NCI-H1048 (cell line): ENCODE measurements around the gene EHD3.

ENCODE experiments used
- DNase-seq: peaks from one replicate; lab custom pipeline; 2025; lab: John Stamatoyannopoulos, UW

The EHD3 gene

DNA sequence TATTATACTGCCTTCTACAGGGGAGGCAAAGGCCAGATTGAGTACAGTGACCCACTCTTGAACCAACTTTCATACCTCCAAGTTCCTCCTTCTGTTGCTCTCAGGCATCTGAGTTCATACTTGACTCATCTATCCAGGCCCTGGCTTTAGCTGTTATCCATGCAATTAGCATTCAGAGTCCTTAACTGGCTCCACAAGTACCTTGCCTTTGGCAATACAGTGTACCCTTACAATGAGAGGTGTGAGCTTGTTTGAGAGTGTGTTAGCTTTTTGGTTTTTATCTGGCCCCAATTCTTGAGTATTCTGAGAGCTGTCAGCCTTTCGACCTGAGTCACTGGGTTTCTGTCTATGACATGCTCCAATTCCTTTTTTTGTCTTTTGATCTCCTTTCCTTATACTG, 60.2 kb downstream of the EHD3 start:
- DNase-seq = no peak

DNA sequence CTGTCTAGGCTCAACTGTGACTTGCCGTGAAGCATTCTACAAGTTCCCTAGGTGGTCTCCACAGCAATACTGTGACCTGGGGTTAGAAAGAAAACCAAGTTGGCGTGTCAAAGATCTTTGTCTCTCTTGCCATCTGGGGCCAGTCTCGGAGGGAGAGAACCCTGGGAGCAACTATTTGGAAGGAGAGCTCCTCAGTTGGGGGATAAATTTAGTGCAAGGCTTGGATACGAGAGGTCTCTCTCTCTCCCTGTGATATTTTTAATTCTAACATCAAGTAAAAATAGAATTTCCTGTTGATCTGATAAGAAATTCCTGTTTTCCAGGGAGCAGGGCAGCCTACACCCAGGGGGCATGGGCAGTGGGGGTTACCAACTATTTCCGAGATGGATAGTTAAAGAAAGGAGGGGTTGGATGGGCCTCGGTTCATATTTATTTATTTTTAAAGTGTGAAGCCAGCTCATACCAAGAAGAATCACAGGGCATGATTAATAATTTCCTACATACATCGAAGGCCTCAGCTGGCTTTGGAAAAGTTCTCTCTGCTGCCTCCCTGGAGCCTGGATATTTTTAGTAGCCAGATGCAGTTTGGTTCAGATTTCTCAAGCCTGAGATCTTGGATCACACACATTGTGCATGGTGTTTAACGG, 62.8 kb downstream of the EHD3 start:
- no peak for DNase-seq

DNA sequence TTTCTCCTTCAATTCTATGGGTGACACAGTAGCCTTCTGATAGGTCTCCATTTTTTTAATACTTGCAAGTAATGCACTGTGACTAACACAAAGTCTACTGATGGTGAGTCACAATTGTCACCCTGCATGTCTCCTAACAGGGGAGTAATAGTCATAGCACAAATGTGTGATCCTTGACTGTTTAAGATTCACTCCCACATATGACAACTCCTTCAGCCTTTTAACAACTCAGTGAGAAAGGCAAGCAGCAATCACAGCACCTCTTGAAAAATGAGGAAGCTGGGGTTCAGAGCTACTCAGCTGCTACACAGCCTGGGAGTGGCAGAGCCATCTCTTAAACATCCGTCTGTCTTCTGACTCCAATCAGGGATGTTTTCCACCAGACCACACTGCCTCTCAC, 63.8 kb downstream of the EHD3 start:
- DNase-seq = no peak

DNA sequence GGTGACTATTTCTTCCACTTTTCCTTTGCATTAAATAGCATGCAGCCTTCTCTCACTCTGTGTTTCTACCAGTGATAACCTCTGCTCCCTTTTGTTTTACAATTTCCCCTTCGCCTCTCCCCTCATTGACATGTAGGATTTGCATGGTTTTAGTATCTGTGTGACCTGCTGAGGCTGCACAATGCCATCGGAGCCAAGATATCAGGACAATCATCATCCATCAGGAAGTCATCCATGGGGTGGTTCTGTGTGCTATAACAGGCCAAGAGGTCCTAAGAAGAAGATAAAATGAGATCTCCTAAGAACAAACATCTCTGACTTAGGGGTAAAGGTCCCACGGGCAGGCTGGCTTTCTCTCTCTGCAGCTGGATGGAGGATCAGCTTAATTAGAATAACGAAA, 65.6 kb downstream of the EHD3 start:
- no peak for DNase-seq

DNA sequence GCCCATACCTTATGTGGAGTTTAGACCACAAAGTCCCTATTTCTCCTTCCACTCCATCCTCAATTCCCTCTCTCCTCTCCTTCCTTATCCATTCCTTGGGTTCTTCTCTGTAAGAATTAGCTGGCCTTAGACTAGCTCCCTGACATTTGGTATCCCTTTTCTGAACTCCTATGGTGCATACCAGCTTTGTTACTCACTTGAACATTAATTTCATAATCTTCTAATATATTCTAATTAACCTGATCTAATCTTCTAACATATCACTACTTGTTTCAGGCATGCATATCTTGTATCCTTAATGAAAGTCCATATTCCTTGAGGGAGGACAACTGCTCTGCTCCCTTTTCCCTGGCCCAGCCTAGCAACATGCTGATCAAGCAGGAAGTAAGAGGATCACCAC, 66.4 kb downstream of the EHD3 start:
- DNase-seq = no peak

DNA sequence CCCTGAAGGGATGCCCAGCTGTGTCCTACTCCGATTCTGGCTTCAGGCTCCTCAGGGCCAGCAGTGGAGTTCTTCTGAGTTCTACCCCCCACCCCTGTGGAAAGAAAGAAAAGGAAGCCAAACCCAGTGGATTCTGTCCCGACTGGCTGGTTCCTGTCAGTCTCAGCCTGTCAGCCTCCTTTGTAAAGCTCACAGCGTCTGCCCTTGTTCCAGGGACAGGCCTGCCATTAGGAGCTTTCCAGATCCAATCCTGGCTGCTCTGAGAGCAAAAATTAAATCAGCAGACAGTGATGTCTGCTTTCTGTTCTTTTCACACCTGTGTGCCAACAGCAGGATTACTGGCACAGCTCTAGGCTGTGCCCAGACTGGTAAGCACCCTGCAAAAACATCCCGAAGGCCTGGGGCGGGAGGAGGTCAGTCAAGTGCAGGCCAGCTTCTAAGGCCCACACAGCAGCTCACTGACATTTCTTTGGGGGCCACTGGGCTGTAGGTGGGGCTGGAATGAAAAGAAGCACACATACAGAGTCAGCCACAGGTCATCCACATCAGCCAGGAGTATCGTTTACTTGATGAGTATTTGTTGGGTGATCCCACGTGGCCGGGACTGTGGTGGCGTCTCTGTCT, 69.1 kb downstream of the EHD3 start:
- DNase-seq = no peak

DNA sequence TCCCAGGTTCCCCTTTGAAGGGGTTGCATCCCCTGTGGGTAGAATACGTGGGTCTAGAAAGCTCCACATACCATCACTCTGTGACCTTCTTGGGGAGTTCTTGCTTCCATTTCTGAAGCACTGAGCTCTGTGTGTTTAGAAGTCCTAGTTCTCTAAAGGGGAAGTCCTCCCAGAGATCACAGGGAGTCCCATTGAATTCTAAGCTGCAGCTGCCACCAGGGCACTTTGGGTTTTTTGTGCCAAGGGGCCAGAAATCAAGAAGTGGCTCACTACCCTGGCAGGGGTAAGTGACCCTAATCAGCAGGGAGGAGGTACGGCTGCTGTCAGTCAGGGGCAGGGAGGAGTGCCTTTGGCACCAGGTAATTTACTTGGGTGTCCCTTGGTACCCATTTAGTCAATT, 70.9 kb downstream of the EHD3 start:
- DNase-seq = no peak

DNA sequence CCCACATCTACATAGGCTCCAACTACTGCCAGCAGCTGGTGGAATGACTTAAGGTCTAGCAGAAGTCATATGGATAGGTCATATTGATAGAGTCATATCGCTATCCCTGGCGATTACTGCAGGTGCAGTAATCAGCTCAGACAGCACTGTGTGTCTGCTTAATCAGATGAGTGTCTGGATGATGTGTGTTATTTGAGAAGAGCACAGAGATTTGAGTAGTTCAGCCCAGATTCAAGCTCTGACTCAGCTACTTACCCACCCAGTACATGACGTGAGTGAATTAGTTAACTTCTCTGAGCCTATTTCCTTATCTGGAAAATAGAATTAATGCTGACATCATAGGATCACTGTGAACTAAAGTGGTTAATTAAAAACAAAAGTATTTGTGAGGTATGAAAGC, 78.9 kb downstream of the EHD3 start:
- no peak for DNase-seq

DNA sequence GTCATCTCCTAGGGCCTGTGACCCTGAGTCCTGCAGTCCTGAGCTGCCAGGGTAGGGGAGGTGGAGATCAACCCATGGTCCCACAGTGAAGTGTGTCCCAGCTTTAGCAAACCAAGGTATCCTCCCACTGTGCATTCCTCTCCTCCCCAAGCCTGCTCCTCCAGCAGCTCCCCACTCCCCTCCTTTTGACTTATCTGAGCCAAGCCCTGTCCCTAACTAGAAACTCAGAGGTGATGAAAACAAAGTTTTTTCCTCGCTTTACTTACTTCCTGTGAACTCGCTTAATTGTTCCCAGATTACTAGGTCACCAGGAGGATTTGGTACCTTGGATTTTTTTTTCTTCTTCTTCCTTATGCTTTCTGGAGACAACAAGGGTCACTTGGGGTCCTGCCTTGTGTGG, 80.8 kb downstream of the EHD3 start:
- DNase-seq = no peak

DNA sequence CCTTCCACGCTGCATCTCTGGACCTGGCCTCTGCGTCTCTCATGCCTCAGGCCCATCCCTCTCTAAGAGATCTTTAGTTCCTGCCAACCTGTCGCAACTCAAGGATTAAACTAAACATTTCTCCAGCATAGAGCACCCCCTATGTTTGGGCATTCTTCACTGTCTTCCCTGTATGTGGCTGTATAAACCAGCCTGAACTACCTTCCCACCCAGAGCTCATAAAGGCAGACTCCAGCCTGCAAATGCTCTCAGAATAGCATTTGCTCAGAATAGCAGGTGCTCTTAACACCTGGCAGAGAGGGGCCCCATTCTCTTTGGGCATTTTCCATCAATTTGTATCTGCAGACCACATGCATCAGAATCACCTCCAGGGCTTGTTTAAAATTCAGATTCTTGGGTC, 83.4 kb downstream of the EHD3 start:
- DNase-seq = no peak

DNA sequence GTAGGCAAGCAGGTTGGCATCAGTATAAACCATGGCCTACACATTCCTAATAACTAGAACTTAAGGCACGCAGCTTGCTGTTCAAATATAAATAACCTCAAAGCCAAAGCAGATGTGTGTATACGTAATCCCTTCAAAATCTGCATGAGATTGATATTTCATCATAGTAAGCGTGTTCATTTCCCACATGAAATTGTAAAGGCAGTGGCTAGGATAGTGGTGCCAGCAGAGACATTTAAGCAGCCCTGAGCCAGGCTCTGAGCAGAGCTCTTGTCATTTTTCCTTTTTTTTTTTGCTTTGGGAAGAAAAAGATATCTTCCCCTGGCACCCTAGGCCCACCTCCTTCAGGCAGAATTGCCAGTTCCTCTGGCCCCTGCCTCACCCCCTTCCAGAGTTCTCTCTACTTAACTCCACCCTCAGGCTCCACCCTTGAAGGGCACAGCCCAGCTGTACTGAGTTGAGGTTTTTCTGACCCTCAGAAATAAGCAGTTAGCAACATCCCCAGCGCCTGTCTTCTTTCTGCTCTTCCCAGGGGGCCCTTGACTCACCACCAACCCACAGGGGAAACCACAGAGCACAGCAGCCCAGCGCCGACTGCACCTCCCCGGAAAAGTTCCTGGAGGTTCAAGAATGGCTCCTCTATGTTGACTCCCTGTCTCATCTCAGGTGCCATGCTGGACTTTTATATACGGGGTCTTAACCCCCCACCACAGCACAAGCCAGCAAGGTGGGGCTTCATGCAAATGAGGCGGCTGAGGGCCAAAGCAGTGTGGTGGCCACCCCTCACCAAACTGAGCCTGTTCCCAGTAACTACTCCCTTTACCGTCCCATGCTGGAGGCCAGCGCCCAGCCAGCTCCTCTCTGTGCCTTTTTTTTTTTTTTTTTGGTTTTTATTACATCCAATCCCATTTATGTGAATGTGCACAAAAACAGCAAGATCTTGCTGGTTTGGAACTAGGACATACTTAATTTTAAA, 84.7 kb downstream of the EHD3 start:
- no peak for DNase-seq
